ENCODE data around the gene EXD3.

EXD3 gene

DNA sequence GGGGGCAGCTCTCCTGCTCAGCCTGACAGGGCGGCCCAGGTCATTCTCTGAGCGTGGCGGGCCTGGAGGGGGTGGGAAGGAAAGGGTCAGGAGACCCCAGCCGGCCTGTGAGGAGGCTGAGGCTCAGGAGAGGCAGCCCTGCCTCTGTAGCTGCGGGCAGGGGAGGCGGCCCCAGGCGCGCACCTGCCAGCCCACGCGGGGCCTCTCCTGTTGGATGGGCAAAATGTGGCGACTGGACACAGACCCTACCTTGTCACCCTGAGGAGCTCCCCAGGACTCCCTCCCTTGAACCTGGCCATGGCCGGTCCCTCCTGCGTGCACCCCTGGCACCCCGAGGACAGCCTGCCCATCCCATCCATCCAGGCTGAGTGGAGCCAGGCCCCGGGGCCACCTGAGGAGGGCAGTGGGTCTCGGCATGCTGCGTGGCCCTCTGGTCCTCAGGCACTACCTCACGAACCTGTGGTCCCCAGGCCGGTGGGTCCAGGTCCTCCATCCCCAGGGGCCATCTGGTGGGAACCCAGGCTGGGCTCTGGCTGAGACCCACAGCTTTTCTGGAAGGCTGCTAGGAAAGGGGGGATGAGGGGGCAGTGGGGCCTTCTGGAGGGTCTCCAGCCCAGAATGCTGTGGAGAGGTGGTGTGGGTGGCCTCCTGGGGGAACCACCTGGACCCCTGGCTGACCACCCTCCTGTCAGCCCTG is 105.8 kb downstream of the EXD3 start:
- DNase-seq (ENCODE audit: insufficient read length, low spot score) (peak; percentile 15), FAIRE-seq (no peak)
- TF ChIP-seq, protein P1, sequence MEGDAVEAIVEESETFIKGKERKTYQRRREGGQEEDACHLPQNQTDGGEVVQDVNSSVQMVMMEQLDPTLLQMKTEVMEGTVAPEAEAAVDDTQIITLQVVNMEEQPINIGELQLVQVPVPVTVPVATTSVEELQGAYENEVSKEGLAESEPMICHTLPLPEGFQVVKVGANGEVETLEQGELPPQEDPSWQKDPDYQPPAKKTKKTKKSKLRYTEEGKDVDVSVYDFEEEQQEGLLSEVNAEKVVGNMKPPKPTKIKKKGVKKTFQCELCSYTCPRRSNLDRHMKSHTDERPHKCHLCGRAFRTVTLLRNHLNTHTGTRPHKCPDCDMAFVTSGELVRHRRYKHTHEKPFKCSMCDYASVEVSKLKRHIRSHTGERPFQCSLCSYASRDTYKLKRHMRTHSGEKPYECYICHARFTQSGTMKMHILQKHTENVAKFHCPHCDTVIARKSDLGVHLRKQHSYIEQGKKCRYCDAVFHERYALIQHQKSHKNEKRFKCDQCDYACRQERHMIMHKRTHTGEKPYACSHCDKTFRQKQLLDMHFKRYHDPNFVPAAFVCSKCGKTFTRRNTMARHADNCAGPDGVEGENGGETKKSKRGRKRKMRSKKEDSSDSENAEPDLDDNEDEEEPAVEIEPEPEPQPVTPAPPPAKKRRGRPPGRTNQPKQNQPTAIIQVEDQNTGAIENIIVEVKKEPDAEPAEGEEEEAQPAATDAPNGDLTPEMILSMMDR (IDR thresholded peaks at IDR 0.05; ENCODE audit: insufficient read depth, missing control alignments) = no peak

DNA sequence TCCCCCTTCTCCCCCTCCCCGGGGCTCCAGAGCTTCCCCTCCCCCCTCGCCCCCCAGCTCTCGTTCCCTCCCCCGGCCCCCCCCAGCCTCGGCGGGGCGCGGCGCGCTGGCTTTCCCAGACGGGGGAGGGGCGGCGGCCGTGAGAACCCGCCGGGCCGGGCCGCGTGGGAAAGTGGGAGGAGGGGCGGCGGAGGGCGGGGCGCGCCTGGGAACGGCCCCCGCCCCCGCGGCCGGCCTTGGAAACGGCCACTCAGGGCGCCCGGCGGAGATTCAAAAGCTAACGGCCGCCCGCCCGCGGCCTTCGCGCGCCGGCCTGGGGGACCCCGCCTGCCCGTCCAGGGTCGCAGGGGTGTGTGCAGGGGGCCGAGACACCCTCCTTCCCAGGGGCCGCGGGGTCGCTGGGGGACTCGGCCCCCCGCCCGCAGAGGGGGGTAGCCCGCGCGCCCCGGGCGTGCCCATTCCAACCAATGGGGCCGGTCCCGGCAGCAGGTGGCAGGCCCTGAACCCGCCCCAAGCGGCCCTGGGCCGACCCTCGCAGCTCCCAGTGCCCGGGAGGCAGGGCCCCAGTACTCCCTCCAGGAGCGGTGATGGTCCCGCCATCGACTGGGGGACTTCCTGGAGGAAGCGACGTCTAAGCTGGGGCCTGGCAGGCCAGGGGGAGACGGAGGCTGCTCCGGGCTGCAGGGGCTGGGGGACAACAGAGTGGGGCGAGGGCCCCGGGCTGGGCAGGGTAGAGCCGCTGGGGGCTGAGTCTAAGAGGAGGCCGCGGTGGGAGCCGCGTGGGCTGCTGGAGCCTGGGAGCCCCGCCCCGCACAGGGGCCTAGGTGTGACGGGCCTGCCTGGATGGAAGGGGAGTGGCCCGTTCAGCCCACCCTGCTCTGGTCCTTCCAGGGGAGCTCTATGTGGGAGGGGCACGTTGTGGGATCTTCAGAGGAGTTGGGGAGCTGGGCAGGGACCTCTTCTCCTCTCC is 106.7 kb downstream of the EXD3 start:
- DNase-seq (ENCODE audit: insufficient read length, low spot score) = peak; percentile 23
- no peak for FAIRE-seq
- TF ChIP-seq, protein P1 (IDR thresholded peaks at IDR 0.05; ENCODE audit: insufficient read depth, missing control alignments) = no peak

DNA sequence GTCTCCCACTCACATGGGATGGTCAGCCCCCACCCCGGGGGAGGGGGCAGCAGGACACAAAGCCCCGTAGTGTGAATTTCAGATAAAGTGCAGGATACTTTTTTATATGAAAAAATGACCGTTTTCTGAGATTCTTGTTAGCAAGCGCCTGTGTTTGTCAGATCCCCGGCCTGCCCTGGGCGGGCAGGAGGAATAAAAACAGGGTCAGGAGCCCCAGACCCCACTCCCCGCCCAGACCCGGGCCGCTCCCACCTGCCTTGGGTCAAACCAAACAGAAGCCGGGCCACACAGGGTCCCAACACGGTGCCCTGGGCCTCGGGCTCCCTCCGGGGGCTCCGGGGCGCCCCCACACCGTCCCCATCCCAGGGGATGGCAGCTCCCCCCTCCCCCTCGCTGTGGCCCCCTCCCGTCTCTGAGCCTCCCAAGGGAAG is 107.4 kb downstream of the EXD3 start:
- FAIRE-seq (no peak), DNase-seq (ENCODE audit: insufficient read length, low spot score) (peak; percentile 21)
- TF ChIP-seq, protein P1 (IDR thresholded peaks at IDR 0.05; ENCODE audit: insufficient read depth, missing control alignments) = no peak

DNA sequence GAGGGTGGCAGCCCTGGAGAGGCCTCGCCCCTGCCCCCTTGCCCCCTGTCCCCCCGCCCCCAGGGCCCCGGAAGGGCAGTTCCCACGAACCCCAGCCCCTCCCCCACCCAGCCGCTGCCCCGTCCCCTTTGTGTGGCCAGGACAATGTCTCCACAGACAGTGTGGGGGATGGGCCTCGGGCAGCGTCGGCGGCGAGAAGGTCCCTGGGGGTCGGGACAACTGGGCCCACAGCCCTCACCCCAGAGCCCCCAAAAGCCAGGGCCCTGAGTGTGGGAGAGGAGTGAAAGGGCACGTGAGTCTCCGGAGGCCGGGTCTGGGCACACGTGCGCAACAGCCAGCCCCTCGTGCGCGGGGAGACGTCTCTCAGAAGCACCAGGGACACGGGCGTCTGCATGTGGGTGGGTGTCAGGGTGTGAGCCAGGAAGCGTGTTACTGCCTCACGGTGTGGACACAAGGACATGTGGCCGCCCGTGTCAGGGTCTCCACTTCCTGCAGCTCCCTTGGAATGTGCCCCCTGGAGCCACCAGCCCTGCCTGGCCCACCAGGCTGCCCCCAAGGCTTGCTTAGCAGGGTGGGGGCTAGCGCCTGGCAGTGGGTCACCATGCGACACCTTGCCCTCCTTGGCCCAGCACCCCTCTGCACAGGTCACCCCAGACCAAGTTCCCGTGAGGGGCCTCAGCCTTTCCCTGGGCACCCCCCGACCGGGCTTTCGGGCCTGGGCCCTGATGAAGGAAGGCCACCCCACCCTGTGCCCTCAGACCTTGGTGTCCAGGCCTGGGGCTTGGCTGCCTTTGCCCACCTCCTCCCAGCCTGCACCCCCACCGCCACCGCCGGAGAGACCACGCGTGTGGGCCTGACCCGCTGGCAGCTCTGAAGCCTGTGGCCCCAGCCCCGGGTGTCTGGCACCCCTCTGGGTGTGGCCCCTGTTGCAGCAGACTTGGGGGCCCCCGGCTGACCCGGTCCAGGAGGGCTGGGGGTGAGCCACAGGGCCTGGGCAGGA is 108.1 kb downstream of the EXD3 start:
- FAIRE-seq (no peak), DNase-seq (ENCODE audit: insufficient read length, low spot score) (peak; percentile 20)
- TF ChIP-seq, protein P1 (IDR thresholded peaks at IDR 0.05; ENCODE audit: insufficient read depth, missing control alignments) = no peak

DNA sequence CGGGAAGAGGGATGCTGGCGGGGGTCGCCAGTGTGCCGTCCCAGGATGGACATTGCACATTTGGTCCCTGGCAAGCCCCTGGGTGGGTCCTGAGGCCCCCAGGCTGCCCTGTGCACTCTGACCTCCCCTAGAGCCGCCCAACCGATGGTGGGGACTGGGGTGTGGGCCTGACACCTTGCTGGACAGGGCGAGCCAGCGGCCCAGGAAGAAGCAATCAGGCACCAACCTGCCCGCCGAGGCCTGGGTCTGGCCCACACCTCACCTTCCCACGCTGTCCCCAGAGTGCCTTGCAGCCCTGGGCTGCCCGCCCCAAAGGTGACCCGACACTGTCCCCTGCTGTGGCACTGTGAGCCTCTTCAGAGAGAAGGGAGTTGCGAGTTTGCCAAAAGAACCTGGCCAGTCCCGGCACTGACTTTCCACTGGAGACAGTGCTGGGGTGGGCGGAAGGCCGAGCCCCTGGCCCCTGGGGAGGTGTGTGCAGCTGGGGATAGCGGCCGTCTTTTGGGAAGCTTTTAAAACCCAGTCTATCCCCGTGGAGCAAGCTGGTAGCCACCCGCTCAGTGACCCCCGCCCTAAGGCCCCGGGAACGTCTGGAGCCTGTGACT is 108.9 kb downstream of the EXD3 start:
- FAIRE-seq (no peak), DNase-seq (ENCODE audit: insufficient read length, low spot score) (peak; percentile 26)
- TF ChIP-seq, protein P1 (IDR thresholded peaks at IDR 0.05; ENCODE audit: insufficient read depth, missing control alignments) = no peak

DNA sequence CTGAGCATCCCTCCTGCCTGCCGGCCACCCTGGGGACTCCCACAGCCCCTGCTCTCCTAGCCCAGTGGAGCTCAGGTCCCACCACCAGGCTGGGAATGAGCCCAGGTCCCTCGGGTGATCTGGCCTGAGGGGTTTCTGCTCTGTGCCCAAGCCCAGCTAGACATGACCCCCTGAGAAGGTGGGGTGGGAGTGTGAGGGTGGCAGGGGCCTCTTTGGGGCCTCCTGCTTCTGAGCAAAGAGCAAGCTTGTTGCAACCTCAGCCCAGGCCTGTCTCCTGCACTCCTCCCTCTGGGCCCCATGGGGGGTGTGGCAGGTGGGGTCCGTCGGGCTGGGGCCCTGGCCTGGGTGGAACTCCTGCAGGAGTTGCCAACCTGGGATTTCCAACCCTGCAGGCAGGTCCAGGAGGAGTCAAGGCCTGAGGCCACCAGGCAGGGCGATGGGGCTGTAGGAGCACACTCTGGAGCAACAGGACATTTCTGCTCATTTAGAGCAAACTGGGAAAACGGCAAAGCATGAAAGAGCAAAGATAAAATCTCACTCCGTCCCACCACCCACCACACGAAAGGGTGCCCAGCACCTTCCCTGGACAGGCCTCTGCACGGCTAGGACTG is 109.5 kb downstream of the EXD3 start:
- DNase-seq (ENCODE audit: insufficient read length, low spot score) (peak; percentile 25), FAIRE-seq (no peak)
- TF ChIP-seq, protein P1 (IDR thresholded peaks at IDR 0.05; ENCODE audit: insufficient read depth, missing control alignments) = no peak
